GM12801 (cell line): ENCODE data around the gene TMEM143.

Experiments
- CTCF ChIP-seq: IDR thresholded peaks from one replicate; pipeline ENCODE4 v1.5.1; 2011; ENCODE audit warnings: control low read depth; ENCODE audit not compliant: insufficient read length; ENCODE audit errors: extremely low read depth

TMEM143 gene

DNA sequence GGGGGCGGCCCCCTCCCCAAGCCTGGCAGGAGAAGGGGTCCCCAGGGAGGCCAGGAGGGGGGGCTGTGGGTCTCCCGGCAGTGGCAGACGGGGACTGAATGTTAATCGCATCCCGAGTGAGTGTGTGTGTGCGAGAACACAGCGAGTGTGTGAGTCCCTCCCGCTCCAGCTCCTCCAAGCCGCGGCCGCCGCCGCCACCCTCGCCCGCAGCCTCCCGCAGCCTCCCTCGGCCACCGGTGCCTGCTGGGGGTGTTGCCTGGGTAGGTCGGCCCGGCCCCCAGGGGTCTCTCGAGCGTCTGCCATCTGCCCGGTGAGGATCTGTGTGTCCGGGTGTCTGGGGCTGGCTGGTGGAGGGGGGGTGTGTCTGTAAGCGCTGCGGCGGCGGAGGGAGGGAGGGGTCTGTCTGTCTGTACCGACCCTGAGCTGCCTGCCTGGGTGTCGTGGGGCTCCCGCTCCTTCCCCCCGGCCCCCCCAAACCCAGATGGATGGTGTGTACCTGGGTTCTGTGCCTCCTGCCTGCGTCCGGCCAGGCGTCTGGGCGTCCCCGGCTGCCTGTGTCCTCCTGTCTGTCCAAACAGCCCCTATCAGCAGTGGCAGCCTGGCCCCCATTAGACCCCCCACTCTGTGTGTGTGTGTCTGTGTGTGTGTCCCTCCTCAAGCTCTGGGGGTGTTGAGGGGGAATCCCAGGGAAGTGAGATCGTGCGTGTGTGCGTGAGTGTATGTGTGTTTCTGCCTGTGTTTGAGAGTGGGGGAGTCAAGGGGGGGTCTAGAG is 30.0 kb upstream of the TMEM143 start, which contains the start of gene GRIN2D:
TSS of gene GRIN2D (plus strand) at position 110 of the 772 bp plus-strand sequence. CDS start 4,725 bp downstream, outside the sequence.
- no peak for TF ChIP-seq CTCF

- TF ChIP-seq CTCF, result no peak
Measured at GRCh38 chr19:48392860-48393558, 29.3 kb upstream of the TMEM143 start.

DNA sequence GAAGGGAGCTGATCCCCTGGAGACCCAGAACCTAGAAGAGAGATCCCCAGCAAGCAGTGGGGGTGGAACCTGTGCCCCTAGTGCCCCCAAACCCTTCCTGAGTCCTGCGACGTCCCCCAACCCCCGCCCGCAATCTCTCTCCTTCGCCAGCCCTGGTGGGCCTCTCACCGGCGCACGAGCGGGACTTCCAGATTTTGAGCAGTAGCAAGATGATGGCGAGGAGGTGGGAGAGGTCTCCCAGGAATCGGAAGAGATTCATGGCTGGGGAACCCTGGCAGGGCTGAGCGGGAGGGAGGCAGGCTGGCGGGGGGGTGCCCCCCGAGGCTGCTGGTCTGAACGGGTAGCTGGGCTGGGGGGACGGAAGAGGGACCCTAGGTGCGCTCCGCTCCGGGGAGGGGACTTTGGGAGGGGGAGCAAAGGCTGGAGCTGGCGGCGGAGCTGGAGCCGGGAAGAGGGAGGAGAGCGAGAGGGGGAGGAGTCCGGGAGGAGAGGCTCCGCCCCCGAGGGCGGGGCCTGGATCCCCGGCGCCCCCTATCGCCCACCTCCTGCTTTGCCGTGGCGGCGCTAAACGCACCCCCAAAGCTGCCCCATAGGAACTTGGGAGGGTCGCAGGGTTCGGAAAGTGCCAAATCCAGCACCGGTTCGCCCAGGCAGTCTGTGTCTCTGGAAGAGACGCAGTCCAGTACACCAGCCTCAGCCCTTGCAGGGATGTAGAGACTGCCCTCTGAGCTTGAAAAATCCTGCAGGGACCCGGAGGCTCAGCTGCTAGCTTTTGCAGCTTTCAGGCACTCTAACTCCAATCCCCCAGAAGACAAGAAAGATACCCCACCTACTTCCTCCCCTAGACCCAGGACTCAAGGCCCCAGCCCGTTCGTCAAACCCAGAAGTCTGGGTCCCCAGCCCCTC is 27.6 kb upstream of the TMEM143 start, which contains the start of gene KDELR1:
TSS of gene KDELR1 (minus strand) at position 452 of the 906 bp plus-strand sequence. CDS start at position 259, 193 bp downstream.
- no peak for TF ChIP-seq CTCF

DNA sequence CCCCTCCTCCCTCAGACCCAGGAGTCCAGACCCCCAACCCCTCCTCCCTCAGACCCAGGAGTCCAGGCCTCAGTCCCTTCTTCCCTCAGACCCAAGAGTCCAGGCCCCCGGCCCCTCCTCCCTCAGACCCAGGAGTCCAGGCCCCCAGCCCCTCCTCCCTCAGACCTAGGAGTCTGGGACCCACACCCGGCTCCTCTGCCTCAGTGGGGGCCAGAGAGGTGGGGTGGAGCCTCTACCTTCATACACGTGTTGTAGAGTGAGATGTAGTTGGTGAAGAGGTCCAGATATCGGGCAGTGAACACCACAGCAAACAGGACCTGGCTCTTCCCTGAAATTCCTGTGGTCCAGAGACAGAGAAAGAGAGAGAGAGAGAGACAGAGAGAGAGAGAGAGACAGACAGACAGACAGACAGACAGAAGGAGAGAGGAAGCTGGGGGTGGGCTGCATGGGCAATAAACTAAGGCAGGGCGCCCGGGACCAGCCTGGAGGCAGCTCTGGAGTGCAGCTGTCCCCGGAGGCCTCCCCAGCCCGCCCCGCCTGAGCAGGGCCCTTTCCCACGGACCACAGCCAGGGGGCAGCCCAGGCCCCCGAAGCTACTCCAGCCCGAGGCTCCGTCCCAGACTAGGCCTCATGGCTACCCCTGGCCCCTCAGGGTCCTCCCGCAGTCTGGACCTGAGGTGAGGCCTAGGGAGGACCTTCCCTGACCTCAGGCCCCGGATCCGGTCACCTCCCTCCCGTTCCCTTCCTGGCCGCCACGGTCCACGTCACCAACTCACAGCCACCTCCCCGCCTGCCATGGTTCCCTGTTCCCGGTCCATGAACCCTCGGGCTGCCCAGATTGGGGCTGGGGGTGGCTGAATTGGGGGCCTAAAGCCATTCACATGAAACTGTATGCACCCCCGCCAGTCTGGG is 26.7 kb upstream of the TMEM143 start:
- TF ChIP-seq CTCF, result no peak

DNA sequence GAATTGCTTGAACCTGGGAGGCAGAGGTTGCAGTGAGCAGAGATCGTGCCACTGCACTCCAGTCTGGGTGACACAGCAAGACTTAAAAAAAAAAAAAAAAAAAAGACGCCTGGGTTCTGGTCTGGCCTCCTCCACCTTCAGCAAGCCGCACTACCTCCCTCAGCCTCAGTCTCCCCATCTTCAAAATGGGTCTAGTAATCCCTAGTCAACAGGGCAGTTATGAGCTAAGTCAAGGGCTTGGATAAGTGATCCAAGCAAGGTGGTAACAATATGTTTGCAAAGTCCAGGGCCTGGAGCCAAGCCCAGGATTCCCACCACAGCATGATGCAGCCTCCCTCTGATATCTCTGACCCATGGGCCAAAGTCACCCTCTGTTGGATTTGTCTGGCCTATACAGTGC is 23.2 kb upstream of the TMEM143 start:
- TF ChIP-seq CTCF, result no peak

DNA sequence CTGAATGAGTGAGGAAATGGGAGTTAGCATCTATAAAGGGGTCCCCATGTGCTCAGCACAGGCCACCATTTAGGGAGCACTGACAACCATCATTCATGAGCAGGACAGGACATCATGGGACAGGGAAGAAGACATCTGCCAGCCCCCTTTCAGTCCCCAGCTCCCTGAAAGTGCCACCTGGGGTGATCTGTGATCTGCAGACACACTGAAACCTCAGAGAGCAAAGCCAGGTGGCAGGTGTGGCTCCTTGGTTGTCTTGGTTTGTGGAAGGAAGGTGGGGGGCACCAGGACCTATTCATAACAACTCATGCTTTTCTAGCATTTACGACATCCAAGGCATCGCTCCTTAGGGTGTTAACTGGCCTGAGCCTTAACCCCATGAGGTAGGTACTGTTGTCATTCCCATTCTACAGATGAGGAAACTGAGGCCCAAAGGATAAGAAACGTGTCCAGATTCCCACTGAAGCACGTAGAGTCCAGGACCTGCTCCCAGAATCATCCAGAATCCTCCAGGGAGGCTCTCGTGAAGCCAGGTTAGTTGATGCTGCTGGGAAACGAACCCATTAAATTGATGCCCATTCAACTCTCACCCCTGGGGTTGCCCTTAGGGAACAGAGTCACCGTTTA is 21.8 kb upstream of the TMEM143 start:
- TF ChIP-seq CTCF, result no peak
